DOHH2 (cell line): ENCODE measurements around the gene ATG9B.
"Not testable (repeated sequence)": the region's sequence is repeated elsewhere in the genome, so short reads cannot be mapped to it uniquely, and the experiment has no call there.

Experiments
- H3F3A ChIP-seq: fragments of 200-600 bp; sonication (generic), shearing (Covaris generic); 2 replicates; pipeline ENCODE4 v1.6.0; 2016; ENCODE audit warnings: antibody characterized with exemption, mild to moderate bottlenecking; ENCODE audit not compliant: control insufficient read depth, insufficient read depth
- H3K27ac ChIP-seq: fragments of 200-600 bp; sonication (generic); 2 replicates; pipeline ENCODE4 v1.5.1; 2014; ENCODE audit warnings: low read depth, mild to moderate bottlenecking, low read length, moderate library complexity
- H3K27me3 ChIP-seq: fragments of 200-600 bp; sonication (generic); 2 replicates; pipeline ENCODE4 v1.6.1; 2014; ENCODE audit warnings: mild to moderate bottlenecking, low read length, mixed read lengths; ENCODE audit not compliant: control insufficient read depth
- H3K36me3 ChIP-seq: fragments of 200-600 bp; sonication (generic); 2 replicates; pipeline ENCODE4 v1.6.1; 2014; ENCODE audit warnings: mild to moderate bottlenecking, low read length, moderate library complexity, mixed read lengths; ENCODE audit not compliant: control insufficient read depth
- H3K4me1 ChIP-seq: fragments of 200-600 bp; sonication (generic); 2 replicates; pipeline ENCODE4 v1.6.1; 2014; ENCODE audit warnings: mild to moderate bottlenecking, low read length, mixed read lengths; ENCODE audit not compliant: control insufficient read depth
- H3K4me2 ChIP-seq: fragments of 200-600 bp; sonication (generic); 2 replicates; pipeline ENCODE4 v1.6.0; 2014; ENCODE audit warnings: mild to moderate bottlenecking, low read length, moderate library complexity
- H3K4me3 ChIP-seq: fragments of 200-600 bp; sonication (generic); 2 replicates; pipeline ENCODE4 v1.5.1; 2014; ENCODE audit warnings: mild to moderate bottlenecking, low read length, mixed read lengths
- H3K79me2 ChIP-seq: fragments of 200-600 bp; sonication (generic); 2 replicates; pipeline ENCODE4 v1.6.1; 2014; ENCODE audit warnings: mild to moderate bottlenecking, low read length, mixed read lengths; ENCODE audit not compliant: control insufficient read depth
- H3K9me2 ChIP-seq: fragments of 200-600 bp; sonication (generic); replicated peaks from 2 replicates; pipeline ENCODE4 v1.6.1; 2014; ENCODE audit warnings: mild to moderate bottlenecking, low read length, mixed read lengths; ENCODE audit not compliant: control insufficient read depth
- H3K9me3 ChIP-seq: fragments of 200-600 bp; sonication (generic); 2 replicates; pipeline ENCODE4 v1.6.1; 2014; ENCODE audit warnings: antibody characterized with exemption, low read length, mixed read lengths; ENCODE audit not compliant: control insufficient read depth, insufficient read depth
- H4K20me1 ChIP-seq: fragments of 200-600 bp; sonication (generic); 2 replicates; pipeline ENCODE4 v1.6.0; 2014; ENCODE audit warnings: low read depth, mild to moderate bottlenecking, antibody characterized with exemption, low read length, moderate library complexity; ENCODE audit not compliant: control insufficient read depth, insufficient read depth
- EZH2phosphoT487 ChIP-seq: fragments of 200-600 bp; sonication (generic); IDR thresholded peaks from 2 replicates; pipeline ENCODE4 v1.6.1; 2017; ENCODE audit warnings: borderline replicate concordance, mild to moderate bottlenecking, antibody characterized with exemption, low read length, moderate library complexity, mixed read lengths
- TF ChIP-seq, protein P1 (sequence below): fragments of 200-600 bp; sonication (generic); IDR thresholded peaks from one replicate; pipeline ENCODE4 v1.5.1; 2014; ENCODE audit warnings: antibody characterized with exemption, mild to moderate bottlenecking, low read depth, low read length; ENCODE audit not compliant: poor library complexity, severe bottlenecking

Gene ATG9B

DNA sequence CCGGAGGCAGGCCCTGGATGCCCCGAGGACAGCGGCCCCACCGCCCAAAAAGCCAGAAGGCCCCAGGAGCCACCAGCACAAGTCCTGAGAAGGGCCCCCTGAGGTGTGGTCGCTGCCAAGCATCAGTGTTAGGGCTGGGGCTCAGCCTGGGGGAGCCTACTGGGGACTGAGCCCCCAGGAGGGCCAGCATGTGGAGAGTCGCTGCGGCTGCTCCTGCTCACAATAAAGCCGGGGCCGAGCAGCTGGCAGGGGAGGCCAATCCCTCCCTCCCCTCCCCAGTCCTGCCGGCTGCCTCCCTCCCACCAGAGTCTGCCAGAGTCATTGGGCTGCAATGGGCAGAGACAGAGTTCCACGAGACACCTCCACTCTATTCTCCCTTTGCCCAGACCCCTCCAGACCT is 21.0 kb upstream of the ATG9B start:
- no peaks in the 10 kb centered on the region for H3K9me2 ChIP-seq
- H3K27ac ChIP-seq, result no peak overlapping the region
- H3K79me2 ChIP-seq, result no peaks in the 10 kb centered on the region
- no peaks in the 10 kb centered on the region for H3K4me1 ChIP-seq
- no peaks in the 10 kb centered on the region for H4K20me1 ChIP-seq
- TF ChIP-seq, protein P1, sequence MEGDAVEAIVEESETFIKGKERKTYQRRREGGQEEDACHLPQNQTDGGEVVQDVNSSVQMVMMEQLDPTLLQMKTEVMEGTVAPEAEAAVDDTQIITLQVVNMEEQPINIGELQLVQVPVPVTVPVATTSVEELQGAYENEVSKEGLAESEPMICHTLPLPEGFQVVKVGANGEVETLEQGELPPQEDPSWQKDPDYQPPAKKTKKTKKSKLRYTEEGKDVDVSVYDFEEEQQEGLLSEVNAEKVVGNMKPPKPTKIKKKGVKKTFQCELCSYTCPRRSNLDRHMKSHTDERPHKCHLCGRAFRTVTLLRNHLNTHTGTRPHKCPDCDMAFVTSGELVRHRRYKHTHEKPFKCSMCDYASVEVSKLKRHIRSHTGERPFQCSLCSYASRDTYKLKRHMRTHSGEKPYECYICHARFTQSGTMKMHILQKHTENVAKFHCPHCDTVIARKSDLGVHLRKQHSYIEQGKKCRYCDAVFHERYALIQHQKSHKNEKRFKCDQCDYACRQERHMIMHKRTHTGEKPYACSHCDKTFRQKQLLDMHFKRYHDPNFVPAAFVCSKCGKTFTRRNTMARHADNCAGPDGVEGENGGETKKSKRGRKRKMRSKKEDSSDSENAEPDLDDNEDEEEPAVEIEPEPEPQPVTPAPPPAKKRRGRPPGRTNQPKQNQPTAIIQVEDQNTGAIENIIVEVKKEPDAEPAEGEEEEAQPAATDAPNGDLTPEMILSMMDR, result no peak
- no peak for TF ChIP-seq EZH2phosphoT487
- H3K9me3 ChIP-seq, result no peaks in the 10 kb centered on the region
- H3F3A ChIP-seq, result no peaks in the 10 kb centered on the region
- no peak overlapping the region for H3K4me2 ChIP-seq
- H3K36me3 ChIP-seq, result no peaks in the 10 kb centered on the region
- H3K4me3 ChIP-seq, result no peak overlapping the region
- H3K27me3 ChIP-seq, result 0 out of 2 replicates have a peak, but pooled peaks cover 4% of the 10 kb centered on the region

DNA sequence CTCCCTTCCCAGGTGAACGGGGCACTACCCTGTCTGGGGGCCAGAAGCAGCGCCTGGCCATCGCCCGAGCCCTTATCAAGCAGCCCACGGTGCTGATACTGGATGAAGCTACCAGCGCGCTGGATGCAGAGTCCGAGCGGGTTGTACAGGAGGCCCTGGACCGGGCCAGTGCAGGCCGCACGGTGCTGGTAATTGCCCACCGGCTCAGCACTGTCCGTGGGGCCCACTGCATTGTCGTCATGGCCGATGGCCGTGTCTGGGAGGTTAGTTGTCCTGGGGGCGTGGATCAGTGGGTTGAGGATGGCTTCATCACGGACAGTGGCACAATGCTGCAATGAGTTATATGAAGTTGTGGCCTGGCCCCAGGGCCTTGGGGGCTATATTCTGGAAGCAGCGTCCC is 19.7 kb upstream of the ATG9B start:
- Histone ChIP-seq H3F3A (no peaks in the 10 kb centered on the region), H3K9me3 (no peaks in the 10 kb centered on the region), H3K4me2 (no peak overlapping the region), H3K9me2 (no peaks in the 10 kb centered on the region), H3K27ac (no peak overlapping the region), H3K27me3 (no peaks in the 10 kb centered on the region), H3K79me2 (no peaks in the 10 kb centered on the region), H4K20me1 (no peaks in the 10 kb centered on the region; the same call in 1 of the 2 replicates), H3K4me1 (no peaks in the 10 kb centered on the region), H3K4me3 (no peak overlapping the region), H3K36me3 (no peaks in the 10 kb centered on the region)
- no peak for TF ChIP-seq EZH2phosphoT487
- TF ChIP-seq, protein P1, result no peak

DNA sequence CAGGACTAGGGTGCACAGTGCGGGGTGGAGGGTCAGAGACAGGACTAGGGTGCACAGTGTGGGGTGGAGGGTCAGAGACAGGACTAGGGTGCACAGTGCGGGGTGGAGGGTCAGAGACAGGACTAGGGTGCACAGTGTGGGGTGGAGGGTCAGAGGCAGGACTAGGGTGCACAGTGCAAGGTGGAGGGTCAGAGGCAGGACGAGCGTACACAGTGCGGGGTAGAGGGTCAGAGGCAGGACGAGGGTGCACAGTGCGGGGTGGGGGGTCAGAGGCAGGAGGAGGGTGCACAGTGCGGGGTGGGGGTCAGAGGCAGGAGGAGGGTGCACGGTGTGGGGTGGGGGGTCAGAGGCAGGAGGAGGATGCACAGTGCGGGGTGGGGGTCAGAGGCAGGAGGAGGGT is 19.2 kb upstream of the ATG9B start:
- not testable (repeated sequence) for H3K79me2 ChIP-seq, H4K20me1 ChIP-seq, H3K27me3 ChIP-seq, H3K4me2 ChIP-seq, H3F3A ChIP-seq, H3K36me3 ChIP-seq, H3K27ac ChIP-seq, H3K9me3 ChIP-seq, H3K4me1 ChIP-seq, H3K4me3 ChIP-seq, H3K9me2 ChIP-seq

DNA sequence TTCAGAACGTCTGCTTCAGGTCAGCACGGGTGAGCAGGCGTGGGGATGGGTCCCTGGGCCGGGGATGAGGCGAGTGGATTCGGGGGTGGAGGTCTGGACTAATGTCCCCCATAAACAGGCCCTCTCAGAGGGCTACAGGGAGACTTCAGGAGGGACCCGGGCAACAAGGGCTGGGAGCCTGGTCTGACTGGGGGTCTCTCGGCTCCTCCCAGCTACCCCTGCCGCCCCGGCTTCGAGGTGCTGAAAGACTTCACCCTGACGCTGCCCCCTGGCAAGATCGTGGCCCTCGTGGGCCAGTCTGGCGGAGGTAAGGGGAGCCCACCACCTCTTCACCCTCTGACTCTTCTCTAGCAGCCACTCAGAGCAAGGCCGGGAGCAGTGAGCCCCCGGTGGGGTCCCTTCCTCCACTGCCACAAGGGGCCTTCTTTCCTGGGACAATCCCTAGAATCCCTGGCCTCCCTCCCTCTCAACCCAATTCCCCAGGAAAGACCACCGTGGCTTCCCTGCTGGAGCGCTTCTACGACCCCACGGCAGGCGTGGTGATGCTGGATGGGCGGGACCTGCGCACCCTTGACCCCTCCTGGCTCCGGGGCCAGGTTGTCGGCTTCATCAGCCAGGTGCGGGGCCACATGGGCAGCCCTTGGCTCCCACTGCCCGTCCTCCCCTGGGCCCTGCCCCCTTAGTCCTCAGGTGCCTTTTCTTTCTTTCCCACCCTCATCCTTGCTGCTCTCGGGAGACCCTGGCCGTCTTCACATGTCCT is 16.5 kb upstream of the ATG9B start:
- no peaks in the 10 kb centered on the region for H3K9me3 ChIP-seq
- H3K36me3 ChIP-seq, result peaks cover 10% of the 10 kb centered on the region
- no peak overlapping the region for H3K27ac ChIP-seq
- no peaks in the 10 kb centered on the region for H3F3A ChIP-seq
- no peaks in the 10 kb centered on the region for H3K9me2 ChIP-seq
- H3K27me3 ChIP-seq, result no peaks in the 10 kb centered on the region
- H3K4me2 ChIP-seq, result no peak overlapping the region
- no peak overlapping the region for H3K4me3 ChIP-seq
- peaks cover 4% of the 10 kb centered on the region; the same call in 1 of the 2 replicates for H4K20me1 ChIP-seq
- H3K4me1 ChIP-seq, result no peaks in the 10 kb centered on the region
- TF ChIP-seq, protein P1, result no peak
- no peak for TF ChIP-seq EZH2phosphoT487
- H3K79me2 ChIP-seq, result no peaks in the 10 kb centered on the region
